ENCODE data around the gene WTIP. TPM values are rescaled to one million over a fixed set of nuclear protein-coding genes. Genes with fewer than 3 reads are reported as not detected.

The WTIP gene
- total and polyA plus RNA-seq, 2 donors from 2014 or later, result 15.5 to 22.3 TPM

GRCh38 chr19:34481861-34482379, 362 bp downstream of the WTIP start:
- Histone ChIP-seq H3K27me3 (ENCODE audit: control insufficient read depth, insufficient read depth, low read length) (no peaks in the 10 kb centered on the region), H3K4me1 (ENCODE audit: control insufficient read depth in 2 of 3, insufficient read depth in 2 of 3, low read depth in 1 of 3, low read length in 3 of 3) (peaks cover 0 to 11% (median 4%) of the 10 kb centered on the region in 3 donors), H3K9ac (ENCODE audit: low read length in 3 of 3) (no peak overlapping the region), H3K27ac (ENCODE audit: low read depth in 2 of 2, low read length in 2 of 2) (no peak overlapping the region), H3K4me3 (ENCODE audit: low read length in 3 of 3) (peak overlapping the region in 1 of 3 donors; percentile 64), H3K9me3 (ENCODE audit: control insufficient read depth in 2 of 3, insufficient read depth in 1 of 3, low read length in 3 of 3) (no peaks in the 10 kb centered on the region), H3K36me3 (ENCODE audit: control insufficient read depth in 2 of 3, insufficient read depth in 3 of 3, low read length in 3 of 3) (no peaks in the 10 kb centered on the region)
- no peak for FAIRE-seq
- DNase-seq, result peak in 2 of 5 donors; percentile 36 to 73
- TF ChIP-seq CTCF (IDR thresholded peaks at IDR 0.05; ENCODE audit: borderline replicate concordance, extremely low read depth, insufficient read depth), result no peak
- intact Hi-C loops (cut with DNase I), result no loop called here

- Histone ChIP-seq H3K9ac (ENCODE audit: low read length in 3 of 3) (peak overlapping the region; percentile 37 to 46 (median 39)), H3K4me3 (ENCODE audit: low read length in 3 of 3) (peak overlapping the region; percentile 61 to 65 (median 64)), H3K27ac (ENCODE audit: low read depth in 2 of 2, low read length in 2 of 2) (peak overlapping the region in 1 of 2 donors; percentile 2), H3K36me3 (ENCODE audit: control insufficient read depth in 2 of 3, insufficient read depth in 3 of 3, low read length in 3 of 3) (no peaks in the 10 kb centered on the region), H3K9me3 (ENCODE audit: control insufficient read depth in 2 of 3, insufficient read depth in 1 of 3, low read length in 3 of 3) (no peaks in the 10 kb centered on the region), H3K27me3 (ENCODE audit: control insufficient read depth, insufficient read depth, low read length) (no peaks in the 10 kb centered on the region), H3K4me1 (ENCODE audit: control insufficient read depth in 2 of 3, insufficient read depth in 2 of 3, low read depth in 1 of 3, low read length in 3 of 3) (peaks cover 0 to 11% (median 4%) of the 10 kb centered on the region in 3 donors)
- DNase-seq, result peak; percentile 51 to 83 (median 69)
- no peak for TF ChIP-seq CTCF (IDR thresholded peaks at IDR 0.05; ENCODE audit: borderline replicate concordance, extremely low read depth, insufficient read depth)
- intact Hi-C loops (cut with DNase I), result no loop called here
- FAIRE-seq, result no peak
Measured at GRCh38 chr19:34482380-34483250, 1.1 kb downstream of the WTIP start.

- no peak for TF ChIP-seq CTCF (IDR thresholded peaks at IDR 0.05; ENCODE audit: borderline replicate concordance, extremely low read depth, insufficient read depth)
- no peak for FAIRE-seq
- no peak for DNase-seq
- no peak overlapping the region for H3K4me3 ChIP-seq (ENCODE audit: low read length in 3 of 3)
- peaks cover 0 to 11% (median 4%) of the 10 kb centered on the region in 3 donors for H3K4me1 ChIP-seq (ENCODE audit: control insufficient read depth in 2 of 3, insufficient read depth in 2 of 3, low read depth in 1 of 3, low read length in 3 of 3)
- intact Hi-C loops (cut with DNase I), result no loop called here
- H3K36me3 ChIP-seq (ENCODE audit: control insufficient read depth in 2 of 3, insufficient read depth in 3 of 3, low read length in 3 of 3), result no peaks in the 10 kb centered on the region
- no peak overlapping the region for H3K27ac ChIP-seq (ENCODE audit: low read depth in 2 of 2, low read length in 2 of 2)
- H3K9ac ChIP-seq (ENCODE audit: low read length in 3 of 3), result no peak overlapping the region
- no peaks in the 10 kb centered on the region for H3K27me3 ChIP-seq (ENCODE audit: control insufficient read depth, insufficient read depth, low read length)
- no peaks in the 10 kb centered on the region for H3K9me3 ChIP-seq (ENCODE audit: control insufficient read depth in 2 of 3, insufficient read depth in 1 of 3, low read length in 3 of 3)
Measured at GRCh38 chr19:34484328-34484727, 2.8 kb downstream of the WTIP start.

Data from kidney (tissue), 14 donors.